NCI-H1930 (cell line): Measurements from ENCODE around the gene PLP2.
"Not testable (repeated sequence)": the region's sequence is repeated elsewhere in the genome, so short reads cannot be mapped to it uniquely, and the experiment has no call there.

Source experiments
- DNase-seq, 2 experiments: peaks; one replicate each; lab custom pipeline; 2025; lab: John Stamatoyannopoulos, UW

The PLP2 gene, protein sequence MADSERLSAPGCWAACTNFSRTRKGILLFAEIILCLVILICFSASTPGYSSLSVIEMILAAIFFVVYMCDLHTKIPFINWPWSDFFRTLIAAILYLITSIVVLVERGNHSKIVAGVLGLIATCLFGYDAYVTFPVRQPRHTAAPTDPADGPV

DNA sequence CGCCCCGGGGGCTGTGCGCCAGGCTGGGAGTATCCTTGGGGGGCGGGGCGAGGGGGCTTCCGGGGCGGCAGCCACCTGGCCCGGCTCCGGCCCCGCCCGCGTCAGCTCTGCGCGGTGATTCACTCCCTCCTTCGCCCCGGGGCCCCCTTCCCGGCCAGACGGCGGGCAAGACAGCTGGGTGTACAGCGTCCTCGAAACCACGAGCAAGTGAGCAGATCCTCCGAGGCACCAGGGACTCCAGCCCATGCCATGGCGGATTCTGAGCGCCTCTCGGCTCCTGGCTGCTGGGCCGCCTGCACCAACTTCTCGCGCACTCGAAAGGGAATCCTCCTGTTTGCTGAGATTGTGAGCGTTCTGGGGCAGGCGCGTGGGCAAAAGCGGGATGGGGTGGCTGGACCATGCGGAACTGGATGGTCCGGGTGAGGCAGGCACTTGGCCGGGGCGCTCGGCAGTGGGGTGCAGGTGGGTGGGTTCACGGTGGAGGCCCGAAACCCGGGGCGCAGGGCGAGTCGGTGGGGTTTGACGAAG, at the start of gene PLP2:
TSS of gene PLP2 (plus strand) at position 147 of the 528 bp plus-strand sequence. CDS start at position 250, 103 bp downstream.
- DNase-seq: peak in 1 of 2 experiments; percentile 21

DNA sequence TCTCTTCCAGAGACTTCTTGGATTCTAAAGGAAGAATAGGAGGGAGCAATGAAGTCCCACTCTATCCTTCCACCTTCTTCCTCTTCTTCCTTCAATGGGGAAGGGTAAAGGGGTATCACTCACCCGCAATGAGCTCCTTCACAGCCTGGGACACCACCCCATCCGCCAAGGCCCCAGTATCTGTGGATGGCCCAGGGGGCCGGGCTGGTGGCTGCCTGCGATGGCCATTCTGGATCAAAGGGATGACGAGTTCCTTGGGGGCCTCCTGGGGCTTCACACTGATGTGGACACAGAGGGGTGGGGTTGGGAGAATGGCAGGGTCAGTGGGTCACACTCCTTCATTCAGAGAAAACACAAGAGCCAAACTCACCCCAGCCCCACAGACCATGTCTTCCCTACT, 49.2 kb upstream of the PLP2 start:
- no peak for DNase-seq

DNA sequence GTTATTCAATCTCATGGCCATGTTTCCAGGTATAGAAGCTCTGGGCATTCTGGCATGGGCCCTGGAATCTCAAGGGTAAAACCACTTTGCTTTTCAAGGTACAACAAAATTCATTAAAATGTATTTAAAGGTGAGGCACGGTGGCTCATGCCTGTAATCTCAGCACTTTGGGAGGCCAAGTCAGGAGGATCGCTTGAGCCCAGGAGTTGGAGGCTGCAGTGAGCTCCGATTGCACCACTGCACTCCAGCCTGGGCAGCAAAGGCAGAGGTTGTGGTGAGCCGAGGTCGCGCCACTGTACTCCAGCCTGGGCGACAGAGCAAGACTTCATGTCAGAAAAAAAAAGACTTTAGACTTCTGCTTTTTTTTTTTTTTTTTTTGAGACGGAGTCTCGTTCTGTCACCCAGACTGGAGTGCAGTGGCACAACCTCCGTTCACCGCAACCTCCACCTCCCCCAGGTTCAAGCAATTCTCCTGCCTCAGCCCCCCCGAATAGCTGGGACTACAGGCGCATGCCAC, 43.9 kb upstream of the PLP2 start:
- DNase-seq: not testable (repeated sequence)

DNA sequence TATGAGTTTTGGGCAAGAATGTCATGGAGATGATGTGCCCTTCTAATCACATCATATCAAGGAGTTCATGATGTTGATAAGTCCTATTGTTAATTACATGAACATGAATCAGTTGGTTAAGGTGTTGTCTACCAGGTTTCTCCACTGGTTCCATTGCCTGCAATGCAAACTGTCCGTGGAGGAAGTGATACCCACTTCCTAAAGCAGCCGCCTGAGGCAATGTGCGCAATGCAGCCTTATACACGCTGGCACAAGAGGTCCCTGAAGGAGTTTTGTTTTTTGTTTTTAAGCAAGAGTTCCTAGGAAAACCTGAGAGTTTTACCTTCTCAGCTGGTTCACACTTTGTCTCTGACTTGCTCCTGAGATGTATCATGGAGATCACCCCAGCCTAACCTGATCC, 42.3 kb upstream of the PLP2 start:
- no peak for DNase-seq

DNA sequence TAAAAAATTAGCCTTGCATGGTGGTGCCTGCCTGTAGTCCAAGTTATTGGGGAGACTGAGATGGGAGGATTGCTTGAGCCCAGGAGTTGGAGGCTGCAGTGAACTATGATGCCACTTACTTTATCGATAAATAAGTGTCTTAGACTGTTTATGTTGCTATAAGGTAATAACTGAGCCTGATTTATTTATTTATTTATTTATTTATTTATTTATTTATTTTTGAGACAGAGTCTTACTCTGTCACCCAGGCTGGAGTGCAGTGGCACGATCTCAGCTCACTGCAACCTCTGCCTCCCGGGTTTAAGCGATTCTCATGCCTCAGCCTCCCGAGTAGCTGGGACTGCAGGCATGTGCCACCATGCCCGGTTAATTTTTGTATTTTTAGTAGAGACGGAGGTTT, 39.4 kb upstream of the PLP2 start:
- not testable (repeated sequence) for DNase-seq

DNA sequence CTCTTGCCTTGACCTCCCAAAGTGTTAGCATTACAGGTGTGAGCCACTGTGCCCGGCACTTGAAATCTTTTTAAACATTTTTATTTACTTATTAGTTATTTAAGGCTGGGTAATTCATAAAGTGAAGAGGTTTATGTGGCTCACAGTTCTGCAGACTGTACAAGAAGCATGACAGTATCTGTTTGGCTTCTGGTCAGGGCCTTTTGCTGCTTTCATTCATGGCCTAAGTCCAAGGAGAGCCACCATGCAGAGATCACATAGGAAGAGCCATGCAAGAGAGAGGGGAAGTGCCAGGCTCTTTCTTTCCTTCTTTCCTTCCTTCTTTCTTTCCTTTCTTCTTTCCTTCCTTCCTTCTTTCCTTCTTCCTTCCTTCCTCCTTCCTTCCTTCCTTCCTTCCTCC, 37.9 kb upstream of the PLP2 start:
- no peak for DNase-seq

DNA sequence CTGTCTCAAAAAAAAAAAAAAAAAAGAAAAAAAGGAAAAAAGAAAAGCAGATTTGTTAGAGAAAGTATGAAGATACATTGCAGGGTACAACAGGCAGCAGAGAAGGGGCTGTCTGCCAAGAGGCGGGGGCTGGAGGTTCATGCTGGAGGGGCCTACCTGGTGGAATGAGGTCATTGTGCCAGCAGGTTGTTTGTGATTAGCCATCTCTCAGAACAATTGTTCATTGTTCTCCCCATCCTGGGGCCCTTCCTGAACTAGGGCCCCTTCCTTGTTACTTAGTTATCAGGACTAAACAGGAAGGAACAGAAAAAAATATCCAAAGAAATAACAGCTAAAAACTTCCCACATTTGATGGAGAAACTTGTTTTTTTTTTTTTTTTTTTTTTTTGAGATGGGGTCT, 34.2 kb upstream of the PLP2 start:
- DNase-seq: no peak

DNA sequence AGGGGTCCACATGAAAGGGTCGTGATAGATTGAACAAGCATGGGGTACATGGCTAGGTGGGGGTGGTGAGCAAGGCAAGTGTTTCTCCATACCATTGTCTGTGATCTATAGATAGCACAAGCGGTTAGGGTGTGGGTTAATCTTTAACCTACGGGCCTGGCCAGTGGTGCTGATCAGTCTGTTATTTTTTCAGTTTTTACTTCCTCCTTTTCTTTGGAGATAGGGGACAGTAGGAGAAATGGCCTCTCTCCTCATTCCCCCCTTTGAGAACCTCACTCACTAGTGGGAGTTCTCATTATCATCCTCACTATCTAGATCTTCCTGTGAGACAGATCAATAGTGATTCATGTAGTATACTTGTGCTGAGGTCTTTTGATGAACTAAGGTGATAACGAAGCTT, 32.0 kb upstream of the PLP2 start:
- DNase-seq: no peak

DNA sequence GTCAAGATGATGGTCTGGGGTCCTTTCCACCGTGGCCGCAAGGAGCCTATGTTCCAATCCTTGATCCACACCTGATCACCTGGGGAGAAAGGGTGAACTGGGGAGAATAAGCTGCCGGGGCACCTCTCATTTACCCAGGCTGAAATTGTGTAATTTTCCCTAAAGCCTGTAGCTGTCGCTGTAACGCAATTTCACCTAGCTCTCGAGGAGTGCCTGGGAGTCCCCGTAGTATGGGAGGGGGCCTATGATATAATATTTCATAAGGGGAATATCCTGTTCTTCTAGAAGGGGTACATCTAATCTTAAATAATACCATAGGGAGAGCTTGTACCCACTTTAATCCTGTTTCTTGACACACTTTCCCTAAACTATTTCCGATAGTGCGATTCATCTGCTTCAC, 29.4 kb upstream of the PLP2 start:
- DNase-seq: not testable (repeated sequence)

DNA sequence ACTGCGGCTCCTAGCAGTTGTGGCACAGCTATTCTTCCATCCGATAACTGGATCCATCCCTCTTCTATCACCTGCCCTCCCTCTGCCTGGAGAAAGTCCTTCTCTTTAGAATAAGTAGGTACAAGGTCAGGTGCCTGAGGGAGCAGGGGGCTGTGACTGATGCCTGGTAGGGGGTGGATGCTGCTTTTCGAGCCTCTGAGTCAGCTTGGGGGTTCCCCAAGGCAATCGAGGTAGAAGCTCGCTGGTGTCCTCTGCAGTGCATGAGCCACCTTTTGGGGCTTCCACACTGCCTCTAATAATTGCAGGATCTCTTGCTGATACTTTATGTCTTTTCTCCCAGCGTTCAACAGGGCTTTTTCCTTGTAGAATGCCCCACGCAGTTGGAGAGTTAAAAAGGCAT, 28.5 kb upstream of the PLP2 start:
- DNase-seq: not testable (repeated sequence)

DNA sequence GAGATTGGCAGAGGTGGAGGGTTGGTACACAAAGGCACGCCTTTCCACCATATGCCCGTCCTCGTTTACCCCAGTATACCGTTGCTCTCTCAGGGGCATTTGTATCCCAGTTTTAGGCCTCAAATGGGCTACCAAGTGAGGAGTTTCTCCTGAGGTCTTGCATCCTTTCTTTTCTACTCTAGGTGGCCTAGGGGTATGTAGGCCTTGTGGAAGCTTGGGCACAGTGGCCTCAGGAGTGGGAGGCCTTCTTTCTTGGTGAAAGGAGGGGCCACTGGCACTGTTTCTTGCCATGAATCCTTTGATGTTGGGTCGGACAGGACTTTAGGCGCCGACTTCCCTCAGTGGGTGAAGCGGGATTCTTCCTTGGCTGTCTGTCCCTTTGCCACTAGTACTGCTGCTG, 24.4 kb upstream of the PLP2 start:
- no peak for DNase-seq

DNA sequence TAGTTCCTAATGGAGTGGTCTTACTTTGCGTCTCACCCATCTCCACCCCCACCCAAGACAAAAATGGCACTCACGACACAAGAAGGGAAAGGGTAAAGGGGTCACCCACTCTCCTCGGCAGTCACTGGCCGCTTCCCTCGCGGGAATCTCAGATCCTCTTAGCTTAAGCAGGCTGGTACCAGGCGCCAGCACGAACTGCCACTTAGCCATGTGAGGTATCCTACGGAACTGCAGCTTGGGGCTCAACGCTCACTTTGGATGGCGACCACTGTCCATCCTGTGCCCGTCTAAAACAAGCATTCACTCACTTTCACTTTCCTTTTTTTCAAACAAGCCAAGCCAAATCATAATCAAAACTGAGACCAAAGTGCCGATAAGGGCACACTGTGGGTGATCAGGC, 23.8 kb upstream of the PLP2 start:
- DNase-seq: no peak

DNA sequence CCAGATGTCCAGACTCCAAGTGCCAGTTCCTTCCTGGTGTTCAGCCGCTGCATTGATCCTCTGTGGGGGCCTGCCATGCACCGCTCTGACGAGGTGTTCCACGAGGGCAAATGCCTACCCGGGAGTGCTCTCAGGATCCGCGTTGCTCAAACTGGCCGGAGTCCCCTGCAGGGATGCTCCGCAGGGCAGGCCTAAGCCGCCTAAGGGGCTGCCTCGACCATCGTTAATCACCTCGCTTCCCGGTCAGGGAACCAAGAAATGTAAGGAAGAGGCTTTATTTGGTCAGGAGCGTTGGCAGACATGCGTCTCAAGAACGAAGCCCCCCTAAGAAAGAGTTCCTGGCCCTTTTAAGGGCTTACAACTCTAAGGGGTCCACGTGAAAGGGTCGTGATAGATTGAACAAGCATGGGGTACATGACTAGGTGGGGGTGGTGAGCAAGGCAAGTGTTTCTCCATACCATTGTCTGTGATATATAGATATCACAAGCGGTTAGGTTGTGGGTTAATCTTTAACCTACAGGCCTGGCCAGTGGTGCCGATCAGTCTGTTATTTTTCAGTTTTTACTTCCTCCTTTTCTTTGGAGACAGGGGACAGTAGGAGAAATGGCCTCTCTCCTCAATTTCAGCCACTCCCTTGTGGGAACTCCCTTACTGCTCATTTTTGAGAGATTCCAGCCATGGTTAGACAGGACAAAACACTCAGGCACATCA, 23.2 kb upstream of the PLP2 start:
- DNase-seq: not testable (repeated sequence)

DNA sequence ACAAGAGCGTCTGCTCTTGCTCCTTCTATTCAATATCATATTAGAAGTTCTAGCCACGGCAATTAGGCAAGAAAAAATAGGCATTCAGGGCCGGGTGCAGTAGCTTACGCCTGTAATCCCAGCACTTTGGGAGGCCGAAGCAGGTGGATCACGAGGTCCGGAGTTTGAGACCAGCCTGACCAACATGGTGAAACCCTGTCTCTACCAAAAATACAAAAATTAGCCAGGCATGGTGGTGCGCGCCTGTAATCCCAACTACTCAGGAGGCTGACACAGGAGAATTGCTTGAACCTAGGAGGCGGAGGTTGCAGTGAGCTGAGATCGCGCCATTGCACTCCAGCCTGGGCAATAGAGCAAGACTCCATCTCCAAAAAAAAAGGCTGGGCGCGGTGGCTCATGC, 22.4 kb upstream of the PLP2 start:
- not testable (repeated sequence) for DNase-seq

DNA sequence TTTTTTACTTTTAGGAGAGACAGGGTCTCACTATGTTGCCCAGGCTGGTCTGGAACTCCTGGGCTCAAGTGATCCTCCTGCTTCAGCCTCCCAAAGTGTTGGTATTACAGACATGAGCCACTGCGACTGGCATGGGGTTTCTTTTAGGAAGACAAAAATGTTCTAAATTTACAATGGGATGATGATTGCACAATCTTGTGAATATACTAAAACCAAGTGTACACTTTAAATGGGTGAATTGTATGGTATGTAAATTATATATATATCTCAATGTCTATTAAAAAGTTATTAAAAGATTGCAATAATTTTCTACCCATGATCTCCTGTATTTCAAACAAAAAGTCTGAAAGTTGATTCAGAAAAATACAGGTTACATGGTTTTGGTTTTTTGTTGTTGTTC, 18.2 kb upstream of the PLP2 start:
- DNase-seq: no peak

DNA sequence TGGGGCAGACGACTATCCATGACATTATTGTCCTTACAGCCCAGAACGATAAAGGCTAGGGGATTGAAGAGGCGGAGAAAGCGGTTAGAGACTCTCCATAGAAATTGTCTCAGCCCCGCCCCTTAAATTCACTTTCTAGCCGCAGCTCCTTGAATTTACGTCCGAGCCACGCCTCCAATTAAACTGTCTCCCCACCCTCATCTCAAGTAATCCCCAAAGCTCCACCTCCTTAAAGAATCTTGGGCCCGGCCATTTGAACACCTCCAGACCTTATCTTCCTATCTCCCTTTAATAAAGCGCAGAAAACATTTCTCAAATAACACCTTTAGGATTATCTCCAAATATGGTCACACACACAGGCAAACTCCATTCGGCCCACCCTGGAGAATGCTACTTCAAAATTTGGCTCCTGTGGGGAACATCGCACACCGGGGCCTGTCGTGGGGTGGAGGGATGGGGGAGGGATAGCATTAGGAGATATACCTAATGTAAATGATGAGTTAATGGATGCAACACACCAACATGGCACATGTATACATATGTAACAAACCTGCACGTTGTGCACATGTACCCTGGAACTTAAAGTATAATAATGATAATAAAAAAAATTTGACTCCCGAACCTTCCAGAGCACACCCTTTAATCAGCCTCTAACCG, 16.3 kb upstream of the PLP2 start:
- peak in 1 of 2 experiments; percentile 7 for DNase-seq

DNA sequence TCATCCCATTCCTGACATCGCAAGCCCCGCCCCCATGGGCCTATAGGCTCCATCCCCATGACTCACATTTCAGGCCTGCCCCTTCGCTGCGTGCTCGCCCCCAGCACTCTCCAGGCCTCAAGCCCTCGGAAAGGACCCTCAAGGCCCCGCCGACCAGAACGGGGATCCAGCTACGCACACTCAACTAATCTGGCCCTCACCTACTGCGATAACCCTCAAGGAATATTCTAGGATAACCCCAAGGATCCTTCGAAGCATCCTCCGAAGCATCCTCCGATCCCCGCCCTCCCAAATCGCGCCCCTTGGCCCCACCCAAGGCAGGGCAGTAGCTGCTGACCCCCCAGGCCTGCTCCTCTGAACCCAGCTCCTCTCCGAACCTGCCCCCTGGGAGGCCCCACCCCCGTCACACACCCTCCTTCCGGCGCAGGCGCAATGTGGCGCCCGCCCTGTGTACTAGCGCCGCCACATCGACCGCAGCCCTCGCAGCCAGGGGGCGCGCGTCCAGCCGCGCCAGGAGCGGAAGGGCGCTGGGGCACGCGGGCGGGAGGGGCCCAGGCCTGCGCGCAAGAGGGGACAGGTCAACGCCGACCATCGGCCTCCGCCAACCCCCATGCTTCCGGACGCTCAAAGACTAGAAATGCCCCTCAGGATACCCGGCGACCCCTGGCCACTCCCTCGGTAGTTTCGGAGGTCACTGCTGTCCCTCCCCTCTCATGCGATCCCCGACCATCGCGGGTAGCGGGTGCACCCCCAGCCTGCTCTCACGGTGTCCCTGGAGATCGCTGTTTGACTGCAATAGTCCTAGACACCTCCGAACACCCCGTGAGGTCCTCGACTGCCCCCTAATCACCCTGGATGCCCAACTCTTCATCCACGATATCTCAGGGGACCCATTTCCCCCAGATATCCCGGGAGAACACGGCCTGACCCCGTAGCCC, 15.5 kb upstream of the PLP2 start:
- DNase-seq: peak; percentile 70 to 83

DNA sequence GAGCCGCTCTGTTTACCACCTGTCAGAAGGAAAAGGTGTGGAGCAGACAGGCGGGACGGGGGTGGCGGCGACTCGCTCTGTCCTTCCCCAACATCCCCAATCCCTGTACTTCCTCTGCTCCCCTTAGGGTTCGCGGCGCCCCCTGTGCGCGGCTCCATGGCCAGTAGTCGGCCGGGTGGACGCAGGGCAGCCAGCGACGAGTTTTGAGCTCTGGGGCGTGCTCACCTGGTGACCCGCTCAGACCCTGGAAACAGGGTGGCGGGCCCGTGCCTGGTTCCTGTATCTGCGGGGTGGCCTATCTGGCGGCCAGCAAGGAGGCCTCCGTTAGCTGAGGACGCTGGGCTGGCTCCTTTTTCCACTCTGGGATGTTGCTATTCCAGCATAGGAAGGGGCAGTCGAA, 14.5 kb upstream of the PLP2 start:
- no peak for DNase-seq

DNA sequence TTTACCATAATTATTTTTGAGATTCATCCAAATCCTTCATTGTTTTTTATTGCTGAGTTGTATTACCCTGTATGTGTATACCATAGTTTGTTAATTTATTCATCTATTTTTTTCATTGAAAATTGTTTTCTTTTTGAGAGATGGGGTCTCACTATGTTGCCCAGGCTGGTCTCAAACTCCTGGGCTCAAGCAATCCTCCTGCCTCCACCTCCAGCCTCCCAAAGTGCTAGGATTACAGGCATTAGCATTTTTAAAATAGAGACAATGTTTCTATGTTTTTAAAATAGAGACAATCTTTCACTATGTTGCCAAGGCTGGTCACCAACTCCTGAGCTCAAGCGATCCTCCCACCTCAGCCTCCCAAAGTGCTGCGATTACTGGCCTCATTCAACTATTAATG, 10.8 kb upstream of the PLP2 start:
- no peak for DNase-seq

DNA sequence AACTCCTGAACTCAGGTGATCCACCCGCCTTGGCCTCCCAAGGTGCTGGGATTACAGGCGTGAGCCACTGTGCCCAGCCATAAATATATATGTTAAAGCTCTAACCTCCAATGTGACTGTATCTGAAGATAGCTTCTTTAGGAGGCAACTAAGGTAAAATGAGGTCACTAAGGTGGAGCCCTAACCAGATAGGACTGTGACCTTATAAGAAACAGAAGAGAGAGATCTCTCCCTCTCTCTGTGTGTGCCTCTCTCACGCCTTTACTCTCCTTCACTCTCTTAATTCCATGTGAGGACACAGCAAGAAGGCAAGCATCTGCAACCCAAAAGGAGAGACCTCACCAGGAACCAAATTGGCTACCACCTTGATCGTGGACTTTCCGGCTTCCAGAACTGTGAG, 10.1 kb upstream of the PLP2 start:
- no peak for DNase-seq

DNA sequence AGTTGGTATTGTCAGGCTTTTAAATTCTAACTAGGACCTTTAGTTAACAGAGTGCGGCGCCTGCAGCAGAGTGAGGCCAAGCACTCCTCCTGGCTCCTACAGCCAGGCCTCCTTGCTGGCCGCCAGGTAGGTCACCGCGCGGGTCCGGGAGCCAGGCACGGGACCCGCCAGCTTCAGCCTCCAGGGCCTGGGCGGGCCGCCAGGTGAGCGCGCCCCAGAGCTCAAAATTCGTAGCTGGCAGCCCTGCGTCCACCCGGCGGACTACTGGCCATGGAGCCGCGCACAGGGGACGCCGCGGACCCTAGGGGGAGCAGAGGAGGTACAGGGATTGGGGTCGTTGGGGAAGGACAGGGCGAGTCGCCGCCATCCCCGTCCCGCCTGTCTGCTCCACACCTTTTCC, 9.1 kb upstream of the PLP2 start, which contains the start of gene MAGIX:
TSS of gene MAGIX (plus strand) at position 139 of the 400 bp plus-strand sequence. CDS start at position 271, 132 bp downstream.
- no peak for DNase-seq
